GM18870 (cell line): ENCODE measurements around the gene SPTB.

Experiments
- ATAC-seq: cut with Tn5 transposase; IDR thresholded peaks from one replicate; pipeline ENCODE4 v1.9.1; 2021; ENCODE audit warnings: moderate library complexity; ENCODE audit not compliant: unreplicated experiment

The SPTB gene

GRCh38 chr14:64889352-64889751, 9.6 kb upstream of the SPTB start:
- no peak for ATAC-seq

GRCh38 chr14:64885559-64885958, 5.9 kb upstream of the SPTB start:
- ATAC-seq: no peak

GRCh38 chr14:64880221-64881121, 764 bp upstream of the SPTB start:
- no peak for ATAC-seq

GRCh38 chr14:64878837-64879634, 671 bp downstream of the SPTB start:
- no peak for ATAC-seq

- no peak for ATAC-seq
Observed at GRCh38 chr14:64877846-64878245, 1.9 kb downstream of the SPTB start.

- ATAC-seq: no peak
Observed at GRCh38 chr14:64875350-64875749, 4.4 kb downstream of the SPTB start.

GRCh38 chr14:64873506-64874219, 6.0 kb downstream of the SPTB start:
- ATAC-seq: no peak

- no peak for ATAC-seq
Observed at GRCh38 chr14:64871344-64871743, 8.4 kb downstream of the SPTB start.

- ATAC-seq: no peak
Observed at GRCh38 chr14:64870160-64870559, 9.5 kb downstream of the SPTB start.

- no peak for ATAC-seq
Observed at GRCh38 chr14:64868841-64869240, 10.9 kb downstream of the SPTB start.

- no peak for ATAC-seq
Observed at GRCh38 chr14:64868379-64868778, 11.3 kb downstream of the SPTB start.

GRCh38 chr14:64867182-64867581, 12.5 kb downstream of the SPTB start:
- no peak for ATAC-seq

GRCh38 chr14:64865992-64866391, 13.7 kb downstream of the SPTB start:
- no peak for ATAC-seq

- ATAC-seq: no peak
Observed at GRCh38 chr14:64865109-64865508, 14.6 kb downstream of the SPTB start.

GRCh38 chr14:64864258-64864657, 15.4 kb downstream of the SPTB start:
- ATAC-seq: no peak

- no peak for ATAC-seq
Observed at GRCh38 chr14:64861916-64862315, 17.8 kb downstream of the SPTB start.

GRCh38 chr14:64860039-64860438, 19.7 kb downstream of the SPTB start:
- ATAC-seq: no peak

GRCh38 chr14:64857979-64858744, 21.5 kb downstream of the SPTB start:
- ATAC-seq: no peak

- ATAC-seq: no peak
Observed at GRCh38 chr14:64856529-64857445, 22.9 kb downstream of the SPTB start.
